GM18951 (cell line): ENCODE measurements around the gene CLSTN3.

Source experiments
- POLR2A ChIP-seq: IDR thresholded peaks from 4 replicates; pipeline ENCODE4 v1.6.1; 2011; ENCODE audit warnings: mild to moderate bottlenecking; ENCODE audit not compliant: insufficient read length, insufficient read depth; ENCODE audit errors: extremely low read depth
- in situ Hi-C: fragments of 300-500 bp; cut with MboI; formaldehyde crosslinking; loops from one replicate; pipeline ENCODE4 v1.12.0; 2022; ENCODE audit warnings: low sequenced_read_pairs, mixed read lengths, inconsistent platforms; ENCODE audit not compliant: unreplicated experiment

The CLSTN3 gene

DNA sequence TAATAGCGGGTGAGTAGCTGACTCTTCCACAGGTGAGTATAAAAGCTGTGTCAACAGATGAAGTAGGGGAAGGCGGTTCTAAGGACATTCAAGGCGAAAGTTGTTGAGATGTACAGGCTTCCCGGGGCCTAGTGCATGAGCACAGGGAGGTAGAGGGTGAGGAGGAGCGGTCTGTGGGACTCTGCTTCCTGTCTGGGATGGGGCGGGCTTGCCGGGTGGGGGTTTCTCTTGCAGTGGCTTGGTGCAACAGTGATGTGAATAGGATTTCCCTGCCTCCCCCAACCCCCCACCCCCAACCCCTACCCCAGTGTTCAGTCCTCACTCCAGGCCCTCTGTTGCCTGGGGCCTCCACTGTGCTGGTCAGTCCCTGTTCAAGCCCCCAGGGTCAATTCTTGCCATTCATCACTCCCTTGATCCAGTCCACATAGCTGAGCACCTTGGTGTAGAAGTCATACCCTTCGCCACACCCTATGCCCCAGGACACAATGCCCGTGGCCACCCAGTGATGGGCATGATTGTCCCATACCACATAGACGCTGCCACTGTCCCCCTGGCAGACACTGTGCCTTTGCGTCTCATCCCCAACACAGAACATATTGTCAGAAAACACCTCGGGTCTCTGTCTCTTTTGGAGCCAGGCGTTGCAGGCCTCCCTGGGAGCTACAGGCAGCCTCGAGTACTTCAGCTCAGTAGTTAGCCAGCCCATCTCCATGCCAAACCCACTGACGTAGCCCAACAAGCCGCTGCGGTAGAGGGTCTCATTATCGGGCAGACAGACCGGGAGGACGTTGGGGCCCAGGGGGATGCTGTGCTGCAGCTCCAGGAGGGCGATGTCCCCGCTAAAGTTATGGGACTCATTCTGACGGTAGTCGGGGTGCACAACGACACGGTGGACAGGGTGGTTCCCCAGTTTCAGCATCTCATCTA lies 33.9 kb upstream of the CLSTN3 start:
- in situ Hi-C loops = no loop called here

GRCh38 chr12:7096979-7097378 lies 33.2 kb upstream of the CLSTN3 start:
- in situ Hi-C loops = no loop called here
- TF ChIP-seq POLR2A = no peak

More for the DNA sequence above, 33.9 kb upstream of the CLSTN3 start:
- no peak for TF ChIP-seq POLR2A

GRCh38 chr12:7099290-7099996 lies 30.7 kb upstream of the CLSTN3 start:
- in situ Hi-C loops = no loop called here
- TF ChIP-seq POLR2A = no peak

DNA sequence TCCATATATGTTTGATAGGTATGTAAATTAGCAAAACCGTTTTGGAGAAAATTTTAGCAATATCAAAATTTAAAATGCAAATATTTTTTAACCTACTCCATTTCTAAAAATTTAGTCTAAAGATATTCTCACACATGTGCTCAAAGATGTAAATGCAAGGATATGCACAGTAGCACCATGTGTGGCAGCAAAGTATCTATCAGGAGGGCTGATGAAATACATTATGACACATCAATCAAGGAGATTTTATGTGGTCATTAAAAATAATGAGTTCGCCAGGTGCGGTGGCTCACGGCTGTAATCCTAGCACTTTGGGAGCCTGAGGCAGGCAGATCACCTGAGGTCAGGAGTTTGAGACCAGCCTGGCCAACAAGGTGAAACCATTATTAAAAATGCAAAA lies 29.9 kb upstream of the CLSTN3 start:
- in situ Hi-C loops = loop anchor here (10.0 kb wide), 1 partner anchor 155 kb away; the partner anchor contains the start of genes C12orf57 and RNU7-1
- TF ChIP-seq POLR2A = no peak

DNA sequence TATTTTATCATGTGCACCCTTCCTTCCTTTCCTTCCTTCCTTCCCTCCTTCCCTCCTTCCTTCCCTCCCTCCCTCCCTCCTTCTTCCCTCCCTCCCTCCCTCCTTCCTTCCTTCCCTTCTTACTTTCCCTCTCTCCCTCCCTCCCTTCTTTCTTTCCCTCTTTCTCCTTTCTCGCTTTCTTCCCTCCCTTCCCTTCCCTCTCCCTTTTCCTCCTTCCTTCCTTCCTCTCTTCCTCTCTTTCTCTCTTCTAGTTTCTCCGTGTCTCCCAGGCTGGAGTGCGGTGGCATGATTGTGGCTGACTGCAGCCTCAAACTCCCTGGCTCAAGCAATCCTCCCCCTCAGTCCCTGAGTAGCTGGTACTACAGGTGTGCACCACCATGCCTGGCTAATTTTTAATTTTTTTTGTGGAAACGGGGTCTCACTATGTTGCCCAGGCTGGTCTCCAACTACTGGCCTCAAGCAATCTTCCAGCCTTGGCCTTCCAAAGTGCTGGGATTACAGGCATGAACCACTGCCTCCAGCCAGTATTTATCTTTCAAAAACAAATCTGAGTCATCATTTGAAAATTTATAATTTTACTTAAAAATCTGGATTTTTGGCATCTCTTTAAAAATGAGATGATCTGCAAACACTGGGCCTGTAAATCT lies 29.0 kb upstream of the CLSTN3 start:
- no peak for TF ChIP-seq POLR2A
- in situ Hi-C loops = loop anchor here (10.0 kb wide), 1 partner anchor 156 kb away; the partner anchor contains the start of genes C12orf57 and RNU7-1

GRCh38 chr12:7101694-7102131 lies 28.5 kb upstream of the CLSTN3 start:
- in situ Hi-C loops = loop anchor here (10.0 kb wide), 1 partner anchor 157 kb away; the partner anchor contains the start of genes C12orf57 and RNU7-1
- TF ChIP-seq POLR2A = no peak

GRCh38 chr12:7102582-7102981 lies 27.6 kb upstream of the CLSTN3 start:
- TF ChIP-seq POLR2A = no peak
- in situ Hi-C loops = loop anchor here (10.0 kb wide), 1 partner anchor 158 kb away; the partner anchor contains the start of genes C12orf57 and RNU7-1

DNA sequence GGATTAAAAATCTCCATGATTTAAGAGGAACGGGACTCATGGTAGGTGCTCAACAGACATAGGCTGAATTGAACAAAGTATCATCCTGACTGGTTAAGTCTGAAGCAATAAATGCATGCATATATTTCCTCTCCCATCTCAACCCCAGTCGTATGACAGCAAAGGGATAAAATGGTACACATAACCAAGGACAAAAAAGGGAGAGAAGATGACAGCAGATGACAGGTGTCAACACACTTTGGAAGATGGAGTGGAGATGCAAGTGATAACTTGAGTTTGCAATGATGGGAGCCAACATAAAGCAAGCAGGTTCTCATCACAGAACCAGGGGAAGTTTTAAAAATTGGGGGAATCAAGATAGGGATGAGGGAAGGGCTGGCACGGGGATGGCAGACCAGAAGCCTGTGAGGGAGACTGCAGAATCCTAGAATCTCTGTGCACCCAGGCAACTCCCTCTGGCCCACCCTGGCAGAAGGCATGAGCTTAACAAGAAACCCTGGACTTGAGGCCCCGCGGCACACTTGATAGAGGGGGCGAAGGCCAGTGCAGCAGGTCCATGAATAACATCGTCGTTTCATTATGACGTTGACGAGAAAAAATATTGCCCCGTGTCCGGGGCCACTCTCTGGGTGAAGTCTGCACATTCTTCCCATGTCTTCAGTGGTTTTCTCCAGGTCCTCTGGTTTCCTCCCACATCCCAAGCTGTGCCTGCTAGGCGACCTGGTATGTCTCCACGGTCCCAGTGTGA lies 26.2 kb upstream of the CLSTN3 start:
- in situ Hi-C loops = loop anchor here (10.0 kb wide), 1 partner anchor 159 kb away; the partner anchor contains the start of genes C12orf57 and RNU7-1
- no peak for TF ChIP-seq POLR2A

GRCh38 chr12:7106082-7106481 lies 24.1 kb upstream of the CLSTN3 start:
- in situ Hi-C loops = loop anchor here (10.0 kb wide), 1 partner anchor 161 kb away; the partner anchor contains the start of genes C12orf57 and RNU7-1
- no peak for TF ChIP-seq POLR2A

GRCh38 chr12:7107181-7107580 lies 23.0 kb upstream of the CLSTN3 start:
- in situ Hi-C loops = loop anchor here (10.0 kb wide), 1 partner anchor 162 kb away; the partner anchor contains the start of genes C12orf57 and RNU7-1

DNA sequence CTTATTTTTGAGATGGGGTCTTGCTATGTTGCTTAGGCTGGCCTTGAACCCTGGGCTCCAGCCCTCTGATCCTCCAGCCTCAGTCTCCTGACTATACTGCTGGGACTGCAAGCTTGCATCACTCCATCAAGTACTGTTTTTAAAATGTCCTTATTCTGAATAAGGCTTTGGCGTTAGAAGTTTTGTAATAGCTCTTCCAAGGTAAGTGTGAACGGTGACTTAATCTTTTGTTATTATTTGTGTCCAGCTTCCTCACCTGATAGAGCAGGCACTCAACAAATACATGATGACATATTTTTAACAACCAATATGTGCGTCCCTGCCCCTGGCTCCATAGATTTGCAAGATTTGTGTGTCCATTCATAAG lies 22.6 kb upstream of the CLSTN3 start:
- no peak for TF ChIP-seq POLR2A
- in situ Hi-C loops = loop anchor here (10.0 kb wide), 1 partner anchor 163 kb away; the partner anchor contains the start of genes C12orf57 and RNU7-1
